Neural cell (in vitro differentiated cells): ENCODE data around the gene UCP2.

Source experiments
- CTCF ChIP-seq: fragments of 450-650 bp; IDR thresholded peaks from 2 replicates; pipeline ENCODE4 v1.5.1; 2014; ENCODE audit warnings: antibody characterized with exemption, mild to moderate bottlenecking, moderate library complexity; ENCODE audit not compliant: poor library complexity, severe bottlenecking
- EP300 ChIP-seq: fragments of 450-650 bp; conservative IDR thresholded peaks from 2 replicates; pipeline ENCODE4 v1.6.1; 2014; ENCODE audit warnings: antibody characterized with exemption, mild to moderate bottlenecking, moderate library complexity; ENCODE audit not compliant: poor library complexity, severe bottlenecking

GRCh38 chr11:74012074-74012809 lies 29.6 kb upstream of the UCP2 start:
- TF ChIP-seq CTCF (no peak), EP300 (no peak)
